Mammary epithelial cell (primary cell): ENCODE measurements around the gene TAF13.

Experiments used
- CTCF ChIP-seq, 2 donors: IDR thresholded peaks in 1 of 2; conservative IDR thresholded peaks in 1 of 2; 2 replicates each; pipeline ENCODE4 v1.5.1; 2011 to 2012; ENCODE audit warnings: inconsistent platforms in 2 of 2, low read length in 2 of 2, mild to moderate bottlenecking in 2 of 2, control low read depth in 1 of 2, low read depth in 1 of 2; ENCODE audit not compliant: insufficient read depth in 1 of 2; ENCODE audit errors: extremely low read depth in 1 of 2
- EZH2 ChIP-seq: IDR thresholded peaks from 2 replicates; pipeline ENCODE4 v1.6.1; 2012; ENCODE audit warnings: low read length, inconsistent platforms, borderline replicate concordance

- TF ChIP-seq CTCF (conservative IDR thresholded peaks at IDR 0.05 in 1 of 2, IDR thresholded peaks at IDR 0.05 in 1 of 2; ENCODE audit: extremely low read depth in 1 of 2, insufficient read depth in 1 of 2, low read depth in 1 of 2, low read length in 2 of 2) (no peak), EZH2 (no peak)
These were observed 44.6 kb upstream of the TAF13 start for GRCh38 chr1:109120356-109120755.
